ENCODE results near the gene PLXNA4.

DNA sequence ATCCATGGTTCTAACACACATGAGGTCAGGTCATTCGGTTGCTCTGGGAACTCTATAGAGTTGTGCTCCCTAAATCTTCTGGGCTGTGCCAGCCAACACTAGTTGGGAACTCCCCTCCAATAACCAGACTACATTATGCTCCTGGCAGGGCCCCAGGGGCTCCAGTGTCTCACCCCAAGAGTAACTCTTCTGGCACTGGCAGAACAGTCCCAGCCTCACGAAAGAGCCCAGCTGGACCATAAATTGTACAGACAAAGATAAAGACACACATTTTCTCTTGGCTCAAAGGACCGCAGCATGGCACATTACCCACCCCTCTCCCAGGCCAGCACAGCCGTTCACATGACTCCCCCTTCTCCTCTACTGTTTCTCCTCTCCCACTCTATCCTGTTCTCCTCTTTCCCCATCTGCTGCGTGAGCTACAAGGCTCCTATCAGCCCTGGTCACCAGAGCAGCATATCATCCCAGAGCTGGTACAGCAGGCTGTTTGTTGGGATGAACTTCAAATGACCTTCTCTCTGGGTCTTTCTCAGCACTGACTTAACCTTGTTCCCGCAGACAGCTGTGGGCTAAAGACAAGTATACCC, 230.6 kb downstream of the PLXNA4 start:
- TF ChIP-seq, protein P1, sequence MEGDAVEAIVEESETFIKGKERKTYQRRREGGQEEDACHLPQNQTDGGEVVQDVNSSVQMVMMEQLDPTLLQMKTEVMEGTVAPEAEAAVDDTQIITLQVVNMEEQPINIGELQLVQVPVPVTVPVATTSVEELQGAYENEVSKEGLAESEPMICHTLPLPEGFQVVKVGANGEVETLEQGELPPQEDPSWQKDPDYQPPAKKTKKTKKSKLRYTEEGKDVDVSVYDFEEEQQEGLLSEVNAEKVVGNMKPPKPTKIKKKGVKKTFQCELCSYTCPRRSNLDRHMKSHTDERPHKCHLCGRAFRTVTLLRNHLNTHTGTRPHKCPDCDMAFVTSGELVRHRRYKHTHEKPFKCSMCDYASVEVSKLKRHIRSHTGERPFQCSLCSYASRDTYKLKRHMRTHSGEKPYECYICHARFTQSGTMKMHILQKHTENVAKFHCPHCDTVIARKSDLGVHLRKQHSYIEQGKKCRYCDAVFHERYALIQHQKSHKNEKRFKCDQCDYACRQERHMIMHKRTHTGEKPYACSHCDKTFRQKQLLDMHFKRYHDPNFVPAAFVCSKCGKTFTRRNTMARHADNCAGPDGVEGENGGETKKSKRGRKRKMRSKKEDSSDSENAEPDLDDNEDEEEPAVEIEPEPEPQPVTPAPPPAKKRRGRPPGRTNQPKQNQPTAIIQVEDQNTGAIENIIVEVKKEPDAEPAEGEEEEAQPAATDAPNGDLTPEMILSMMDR (IDR thresholded peaks at IDR 0.05): no peak
- TF ChIP-seq POLR2A (IDR thresholded peaks at IDR 0.05): no peak

All from body of pancreas (tissue), 4 donors.